Esophagus mucosa (tissue), 1 donor: ENCODE results near the gene CASTOR2. TPM values are rescaled to one million over a fixed set of nuclear protein-coding genes. Genes with fewer than 3 reads are reported as not detected.
A peak's percentile ranks its signal among the peaks of the same experiment; 100 is the strongest.
"Not testable (repeated sequence)": the region's sequence is repeated elsewhere in the genome, so short reads cannot be mapped to it uniquely, and the experiment has no call there.

Experiments
- ATAC-seq: fragments of 200-7000 bp; cut with Tn5 transposase; one replicate; pipeline ENCODE4 v1.9.1; 2020
- total RNA-seq: library from RNA; stranded (reverse); gene quantifications from one replicate; pipeline ENCODE4 v1.2.4, GENCODE V29; 2023
- donor health status: DM: yes; HTN: yes; CAD: no.

CASTOR2 gene
- 3.4 TPM for total RNA-seq

DNA sequence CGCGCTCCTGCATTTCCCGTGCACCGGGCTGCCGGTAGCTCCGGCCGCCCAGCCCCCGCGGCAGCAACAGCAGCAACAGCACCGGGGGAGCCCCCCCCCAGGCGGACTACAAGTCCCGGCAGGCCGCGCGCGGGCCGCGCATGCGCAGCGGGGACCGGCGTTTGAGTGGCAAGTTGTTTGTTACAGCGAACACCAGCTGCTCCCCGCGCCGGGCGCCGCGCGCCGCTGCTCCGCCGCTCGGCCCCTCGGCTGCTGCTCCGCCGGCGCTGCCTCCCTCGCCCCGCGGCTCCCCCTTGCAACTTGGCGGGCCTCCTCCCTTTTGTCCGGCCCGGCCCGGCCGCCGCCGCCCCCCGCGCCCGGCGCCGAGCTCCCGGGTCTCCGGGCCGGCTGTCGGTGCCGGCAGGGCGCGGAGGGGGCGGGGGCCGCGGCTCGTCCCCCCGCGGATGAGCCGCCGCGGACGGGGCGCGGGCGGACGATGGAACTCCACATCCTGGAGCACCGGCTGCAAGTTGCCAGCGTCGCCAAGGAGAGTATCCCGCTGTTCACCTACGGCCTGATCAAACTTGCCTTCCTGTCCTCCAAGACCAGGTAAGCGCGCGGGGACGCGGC, at the start of gene CASTOR2:
CASTOR2 (plus strand) TSS at position 195 of the 609 bp plus-strand sequence; CDS start at position 476, 281 bp downstream.
- peak; percentile 87 for ATAC-seq

DNA sequence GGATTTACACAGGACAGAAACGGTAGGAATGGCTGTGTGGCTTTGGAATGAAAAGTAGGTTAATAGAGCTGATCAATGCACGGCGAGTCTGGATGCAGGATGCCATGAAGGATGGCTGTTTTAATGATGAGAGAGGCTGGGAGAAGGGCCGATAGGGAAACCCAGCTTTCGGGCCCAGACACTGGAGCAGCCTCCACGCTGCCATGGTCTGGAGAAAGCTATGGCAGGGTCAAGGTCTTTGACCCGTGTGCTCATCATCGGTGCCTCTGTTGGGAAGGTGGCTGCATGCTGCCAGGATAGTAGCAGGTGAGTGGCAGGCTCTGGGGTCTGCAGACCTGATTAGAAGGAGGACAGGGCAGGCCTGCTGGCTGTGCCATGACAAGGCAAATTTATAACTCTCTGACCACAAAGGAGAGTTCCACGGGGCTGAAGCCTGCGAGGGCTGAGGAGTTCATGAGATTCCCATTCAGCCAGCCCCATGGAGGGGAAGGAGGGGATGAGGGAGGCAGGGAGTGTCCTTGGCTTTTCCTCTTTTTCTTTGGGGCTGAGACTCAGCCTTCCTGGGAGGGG, 42.1 kb upstream of the CASTOR2 start:
- ATAC-seq, result not testable (repeated sequence)

DNA sequence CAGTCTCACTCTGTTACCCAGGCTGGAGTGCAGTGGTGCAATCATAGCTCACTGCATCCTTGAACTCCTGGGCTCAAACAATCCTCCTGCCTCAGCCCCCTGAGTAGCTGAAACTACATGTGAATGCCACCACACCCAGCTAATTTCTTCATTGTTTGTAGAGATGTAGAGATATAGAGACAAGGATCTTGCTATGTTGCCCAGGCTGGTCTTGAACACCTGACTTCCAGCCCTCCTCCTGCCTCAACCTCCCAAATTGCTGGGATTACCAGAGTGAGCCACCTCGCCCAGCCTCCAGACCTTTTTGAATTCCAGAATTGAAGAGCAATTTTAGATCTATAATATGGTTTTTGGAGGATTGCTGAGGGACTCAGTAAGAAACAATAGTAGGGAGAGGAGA, 40.9 kb upstream of the CASTOR2 start:
- ATAC-seq, result not testable (repeated sequence)

DNA sequence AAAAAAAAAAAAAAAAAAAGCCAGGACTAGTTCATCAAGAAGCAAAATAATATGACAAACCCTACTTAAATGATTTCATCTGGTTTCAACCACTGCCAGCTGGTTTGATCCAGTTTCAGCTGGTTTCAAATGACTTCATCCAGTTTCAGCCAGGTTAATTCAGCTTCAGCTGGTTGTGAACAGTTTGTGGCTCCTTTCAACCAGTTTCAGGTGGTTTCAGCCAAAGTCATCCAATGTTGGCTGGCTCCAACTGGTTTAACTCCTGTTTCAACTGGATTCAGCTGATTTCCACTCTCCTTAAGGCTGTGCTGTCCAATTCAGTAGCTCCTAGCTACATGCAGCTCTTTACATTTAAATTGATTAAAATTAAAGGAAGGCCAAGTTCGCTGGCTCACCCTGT, 37.5 kb upstream of the CASTOR2 start:
- not testable (repeated sequence) for ATAC-seq

DNA sequence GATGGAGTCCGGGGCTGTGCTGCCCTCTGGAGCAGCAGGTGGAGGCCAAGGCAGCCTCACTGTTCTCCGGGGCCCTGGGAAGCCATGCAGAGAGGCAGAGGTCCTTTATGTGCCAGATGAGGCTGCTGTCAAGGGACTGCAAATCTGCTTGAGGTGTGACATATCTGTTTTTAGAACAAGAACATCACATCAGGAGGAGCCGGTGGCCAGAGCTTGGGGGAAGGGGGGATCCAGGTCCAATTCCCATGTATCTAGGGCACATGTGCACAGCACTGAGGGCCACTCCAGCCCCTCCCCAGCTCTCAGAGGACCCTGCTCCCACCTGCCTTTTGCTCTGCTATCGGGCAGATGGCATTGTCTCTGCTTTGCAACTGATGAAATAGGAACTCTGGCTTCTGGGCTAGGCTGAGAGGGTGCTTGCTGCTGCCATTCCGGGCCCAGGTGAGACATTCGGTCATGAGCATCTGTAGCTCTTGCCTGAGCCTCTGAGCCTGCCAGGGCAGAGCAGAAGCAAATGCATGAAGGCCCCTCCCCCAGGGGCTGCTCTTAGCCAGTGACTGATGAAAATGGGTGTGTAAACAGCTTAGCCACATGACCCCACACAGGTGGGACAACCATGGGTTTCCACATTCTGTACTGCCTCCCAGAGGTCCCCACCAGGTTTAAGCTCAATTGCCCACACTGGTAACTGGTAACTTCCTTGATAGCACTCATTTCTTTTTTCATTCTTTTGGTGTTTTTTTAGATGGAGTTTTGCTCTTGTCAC, 32.8 kb upstream of the CASTOR2 start:
- ATAC-seq, result not testable (repeated sequence)

DNA sequence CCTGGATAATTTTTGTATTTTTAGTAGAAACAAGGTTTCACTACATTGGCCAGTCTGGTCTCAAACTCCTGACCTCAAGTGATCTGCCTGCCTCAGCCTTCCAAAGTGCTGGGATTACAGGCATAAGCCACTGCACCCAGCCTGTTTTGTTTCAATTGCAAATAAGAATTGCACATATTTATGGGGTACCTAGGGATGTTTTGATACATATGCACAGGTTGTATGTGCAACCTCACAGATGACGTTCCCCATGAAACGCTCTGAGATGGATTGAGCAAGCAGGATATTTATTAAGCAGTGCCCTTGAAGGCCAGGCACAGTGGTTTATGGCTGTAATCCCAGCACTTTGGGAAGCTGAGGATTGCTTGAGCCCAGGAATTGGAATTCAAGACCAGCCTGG, 25.1 kb upstream of the CASTOR2 start:
- not testable (repeated sequence) for ATAC-seq

DNA sequence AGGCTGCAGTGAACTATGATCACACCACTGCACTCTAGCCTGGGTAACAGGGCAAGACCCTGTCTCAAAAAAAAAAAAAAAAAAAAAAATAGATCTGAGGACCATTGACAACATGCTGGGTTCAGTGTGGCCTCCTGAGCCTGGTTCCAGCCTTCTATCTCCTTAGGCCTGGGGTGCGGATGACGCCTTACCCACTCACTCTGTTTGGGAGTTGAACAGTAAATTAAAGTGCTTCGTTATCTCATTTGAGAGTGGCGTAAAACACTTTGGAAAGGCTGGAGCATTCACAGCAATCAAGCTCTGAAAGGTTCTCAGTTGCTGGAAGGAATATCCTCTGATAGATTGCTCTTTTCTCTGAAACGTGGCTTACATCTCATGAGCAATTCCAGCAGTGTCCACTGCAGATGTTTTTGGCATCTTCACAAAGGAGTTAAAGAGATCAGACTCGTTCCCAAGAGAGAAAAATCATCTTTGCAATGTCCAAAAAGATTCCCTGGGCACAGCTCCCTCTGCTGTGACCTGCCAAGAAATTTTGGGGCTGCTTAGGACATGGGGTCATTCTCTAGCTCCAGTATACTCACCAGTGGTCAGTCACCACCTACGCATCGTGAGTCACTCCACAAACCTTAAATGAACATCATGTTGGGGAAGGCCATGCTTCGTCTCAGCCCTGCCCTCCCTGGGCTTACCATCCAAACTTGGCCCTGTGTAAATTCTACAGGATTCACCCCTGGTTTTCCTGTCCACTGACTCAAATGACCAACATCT, 23.0 kb upstream of the CASTOR2 start:
- ATAC-seq, result not testable (repeated sequence)

DNA sequence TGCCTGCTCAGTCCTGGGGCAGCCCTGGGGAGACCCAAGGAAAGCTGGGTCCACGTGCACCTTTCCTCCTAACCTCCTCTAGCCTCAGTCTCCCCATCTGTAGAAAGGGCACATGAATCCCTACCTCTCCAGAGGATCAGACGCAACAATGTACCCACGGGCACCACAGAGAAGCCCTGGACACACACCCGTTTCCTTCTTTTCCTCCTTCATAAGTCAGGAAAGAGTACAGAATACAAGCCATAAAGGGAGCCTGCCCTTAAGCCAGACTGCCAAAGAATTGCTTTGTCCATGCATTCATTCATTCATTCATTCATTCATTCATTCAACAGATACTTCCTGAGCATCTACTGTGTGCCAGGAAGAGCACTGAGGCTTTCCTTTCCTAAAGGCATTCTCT, 20.6 kb upstream of the CASTOR2 start:
- not testable (repeated sequence) for ATAC-seq

DNA sequence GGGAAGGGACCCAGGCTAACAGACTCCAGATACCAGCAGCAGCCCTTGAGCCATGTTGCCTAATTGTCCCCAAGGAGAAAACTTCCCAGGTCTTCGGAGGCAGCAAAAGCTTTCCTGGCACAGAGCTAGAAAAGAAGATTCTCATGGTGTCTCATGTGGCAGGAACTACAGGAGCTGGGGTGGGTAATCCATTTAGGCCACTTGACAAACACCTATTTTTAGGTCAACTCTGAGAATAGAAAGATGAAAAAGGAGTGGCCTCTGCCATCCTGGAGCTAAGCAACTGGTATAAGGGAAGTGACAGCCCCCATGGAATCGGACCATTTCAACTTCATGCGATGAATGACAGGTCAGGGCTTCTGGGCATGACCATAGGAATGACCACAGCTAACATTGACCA, 16.8 kb upstream of the CASTOR2 start:
- ATAC-seq, result not testable (repeated sequence)

DNA sequence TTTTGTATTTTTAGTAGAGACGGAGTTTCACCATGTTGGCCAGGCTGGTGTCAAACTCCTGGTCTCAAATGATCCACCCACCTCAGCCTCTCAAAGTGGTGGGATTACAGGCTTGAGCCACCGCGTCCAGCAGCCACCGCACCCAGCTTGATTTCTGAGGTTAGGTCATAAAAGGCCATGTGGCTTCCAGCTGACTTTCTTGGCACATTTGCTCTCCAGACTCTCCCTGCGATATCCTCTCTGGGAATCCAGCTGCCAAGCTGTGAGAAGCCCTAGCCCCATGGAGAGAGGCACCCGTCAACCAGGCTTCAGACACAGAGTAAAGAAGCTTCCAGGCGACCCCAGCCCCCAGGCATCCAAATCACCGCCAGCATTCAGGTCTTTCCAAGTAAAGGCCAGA, 10.7 kb upstream of the CASTOR2 start:
- ATAC-seq, result not testable (repeated sequence)

DNA sequence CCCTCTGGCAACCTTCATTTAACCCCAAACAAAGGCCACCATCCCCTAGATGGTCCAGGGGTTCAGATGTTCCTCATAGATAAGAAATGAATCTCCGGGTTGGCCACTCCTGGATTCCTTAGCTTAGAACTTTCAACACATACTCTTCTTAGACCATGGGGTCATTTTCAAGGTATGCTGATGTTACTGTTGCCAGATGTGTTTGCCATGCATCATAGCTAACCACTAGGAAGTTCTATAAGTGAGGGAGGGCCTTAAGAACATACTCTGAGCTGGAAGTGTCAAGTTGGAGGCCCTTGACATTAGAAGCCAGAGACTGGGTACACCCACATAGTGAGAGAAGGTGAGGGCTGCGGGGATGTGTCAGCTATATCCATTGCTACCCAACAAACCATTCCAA, 6.2 kb upstream of the CASTOR2 start:
- ATAC-seq, result not testable (repeated sequence)

DNA sequence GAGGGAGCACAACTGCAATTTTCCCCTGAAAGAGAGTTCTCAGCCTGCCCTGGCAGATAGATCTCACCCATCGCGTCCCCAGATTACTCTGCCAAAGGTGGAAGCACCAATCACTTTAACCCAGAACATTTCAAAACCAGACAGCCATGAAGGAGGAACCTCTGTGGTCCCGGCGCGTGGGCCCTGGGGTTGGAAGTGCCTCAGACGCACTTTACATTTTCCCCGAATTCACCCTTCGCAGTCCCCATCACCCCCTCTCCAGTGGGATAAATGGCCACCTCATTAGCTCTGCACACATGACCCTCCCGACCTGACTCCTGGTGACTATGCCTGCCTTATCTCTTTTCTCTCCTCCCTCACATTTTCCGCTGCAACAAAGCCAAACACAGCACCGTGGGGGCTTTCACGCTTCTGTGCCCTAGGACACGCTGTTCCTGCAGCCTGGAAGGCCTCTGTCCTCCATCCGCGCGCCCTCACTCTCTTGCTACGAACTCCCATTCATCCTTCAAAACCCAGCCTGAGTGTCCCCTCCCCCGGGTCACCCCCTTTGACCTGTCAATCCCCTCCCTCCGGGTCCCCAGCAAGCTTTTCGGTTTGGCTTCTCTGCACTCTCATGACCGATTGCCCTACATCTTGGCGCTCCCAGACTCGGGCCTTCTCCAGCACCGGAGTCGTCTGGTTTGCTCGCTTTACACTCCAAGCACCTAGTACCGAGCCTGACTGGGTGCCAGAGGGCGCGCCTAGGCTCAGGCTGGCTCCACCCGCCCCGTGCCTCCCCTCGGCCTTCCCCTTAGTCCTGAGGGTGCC, 598 bp upstream of the CASTOR2 start:
- ATAC-seq, result peak; percentile 81

DNA sequence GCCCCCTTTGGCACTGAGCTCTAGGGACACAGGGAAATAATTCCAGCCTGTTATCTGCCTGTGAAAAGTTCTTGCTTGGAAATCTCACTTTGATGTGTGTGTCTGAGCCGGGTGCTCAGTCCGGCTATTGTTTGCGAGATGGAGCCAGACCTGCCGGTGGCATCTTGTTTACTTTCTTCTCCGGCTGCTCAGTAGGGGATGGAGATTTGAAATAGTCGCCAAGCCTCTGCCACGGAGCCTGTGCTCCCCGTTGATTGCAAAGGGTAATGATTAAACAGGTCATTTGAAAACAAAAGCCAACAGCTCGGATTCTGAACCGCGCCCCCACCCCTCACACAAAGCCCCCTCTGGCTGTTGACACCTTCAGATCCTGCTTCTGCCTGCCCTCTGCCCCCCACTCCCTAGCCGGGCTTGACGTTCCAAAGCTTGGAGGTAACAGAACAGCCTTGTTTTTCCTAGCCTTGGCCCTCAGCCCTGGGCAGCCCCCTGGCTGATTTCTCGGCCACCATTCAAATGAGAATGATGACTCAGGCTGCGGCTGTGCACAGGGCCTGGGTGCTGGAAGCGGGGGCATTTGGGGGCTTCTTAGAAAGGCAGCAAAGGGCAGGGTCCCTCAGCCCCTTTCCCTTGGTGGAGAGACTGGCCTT, 1.8 kb downstream of the CASTOR2 start:
- ATAC-seq, result not testable (repeated sequence)

DNA sequence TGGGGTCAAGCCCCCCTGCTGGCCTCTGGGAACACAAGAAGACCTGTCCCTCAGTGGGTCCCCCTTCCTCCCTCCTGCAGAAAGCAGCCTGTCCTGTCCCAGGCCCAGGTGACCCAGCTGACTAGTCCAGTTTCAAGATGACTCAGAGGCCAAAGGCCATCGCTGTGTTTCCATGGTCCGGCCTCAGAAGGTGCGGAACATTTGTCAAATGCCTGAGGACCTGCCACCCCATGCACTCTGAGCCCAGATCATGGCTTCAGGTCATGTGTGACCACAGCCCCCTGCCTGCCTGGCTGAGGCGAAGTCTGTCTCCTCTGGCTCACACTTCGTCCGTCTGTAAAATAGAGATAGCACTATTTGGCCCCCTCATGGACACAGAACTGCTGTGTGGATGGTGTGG, 2.4 kb downstream of the CASTOR2 start:
- ATAC-seq, result not testable (repeated sequence)

DNA sequence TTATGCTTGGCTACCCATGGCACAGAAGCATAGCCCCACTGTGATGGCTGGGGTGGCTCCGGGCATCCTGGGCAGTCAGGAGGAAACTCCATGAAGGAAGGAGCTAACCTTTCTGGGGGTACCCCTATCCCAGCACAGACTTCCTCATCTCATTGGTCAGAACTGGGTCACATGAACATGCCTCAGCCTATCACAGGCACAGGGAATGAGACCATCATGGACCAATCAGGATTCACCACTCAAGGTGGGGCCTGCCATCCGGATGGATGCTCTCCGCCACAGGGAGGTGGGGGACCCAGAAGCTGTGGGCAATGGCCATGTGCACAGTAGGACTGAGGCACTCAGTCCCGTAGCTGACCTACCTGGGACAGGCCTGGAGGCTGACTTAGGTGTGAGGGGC, 6.9 kb downstream of the CASTOR2 start:
- ATAC-seq, result peak; percentile 22

DNA sequence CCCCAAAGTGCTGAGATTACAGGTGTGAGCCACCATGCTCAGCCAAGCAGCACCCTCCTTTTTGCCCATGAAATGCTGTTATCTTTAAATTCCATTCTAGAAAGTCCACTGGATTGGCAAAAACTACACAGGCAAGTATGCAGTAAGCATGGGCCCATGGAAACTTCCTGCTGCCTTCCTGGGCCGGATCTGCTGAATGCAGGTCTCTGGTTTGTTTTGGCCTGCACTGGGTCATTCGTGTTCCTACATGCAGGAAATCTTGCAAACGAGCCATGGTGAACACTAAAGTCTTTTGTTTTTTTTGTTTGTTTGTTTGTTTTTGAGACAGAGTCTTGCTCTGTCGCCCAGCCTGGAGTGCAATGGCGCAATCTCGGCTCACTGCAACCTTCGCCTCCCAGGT, 7.9 kb downstream of the CASTOR2 start:
- peak; percentile 67 for ATAC-seq

DNA sequence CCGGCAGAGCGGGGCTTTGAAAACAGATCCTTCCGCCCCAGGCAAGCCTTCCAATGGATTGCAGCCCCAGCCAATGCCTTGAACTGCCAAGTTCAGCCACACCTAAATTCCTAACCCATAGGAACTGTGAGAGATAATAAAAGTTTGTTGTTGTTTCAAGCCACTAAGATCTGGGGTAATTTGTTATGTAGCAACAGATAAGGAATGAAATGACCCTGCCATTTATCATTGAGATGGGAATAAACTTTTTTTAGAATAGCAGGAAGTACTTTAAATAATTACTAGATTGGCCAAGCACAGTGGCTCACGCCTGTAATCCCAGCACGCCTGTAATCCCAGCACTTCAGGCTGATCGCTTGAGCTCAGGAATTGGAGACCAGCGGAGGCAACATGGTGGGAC, 11.5 kb downstream of the CASTOR2 start:
- ATAC-seq, result not testable (repeated sequence)

DNA sequence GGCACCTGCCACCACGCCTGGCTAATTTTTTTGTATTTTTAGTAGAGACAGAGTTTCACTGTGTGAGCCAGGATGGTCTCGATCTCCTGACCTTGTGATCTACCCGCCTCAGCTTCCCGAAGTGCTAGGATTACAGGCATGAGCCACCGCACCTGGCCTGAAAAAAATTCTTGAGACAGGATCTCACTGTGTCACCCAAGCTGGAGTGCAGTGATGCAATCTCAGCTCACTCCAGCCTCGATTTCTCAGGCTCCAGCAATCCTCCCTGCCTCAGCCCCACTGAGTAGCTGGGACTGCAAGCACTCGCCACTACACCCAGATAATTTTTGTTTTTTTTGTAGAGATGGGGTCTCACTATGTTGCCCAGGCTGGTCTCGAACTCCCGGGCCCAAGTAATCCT, 13.0 kb downstream of the CASTOR2 start:
- not testable (repeated sequence) for ATAC-seq

DNA sequence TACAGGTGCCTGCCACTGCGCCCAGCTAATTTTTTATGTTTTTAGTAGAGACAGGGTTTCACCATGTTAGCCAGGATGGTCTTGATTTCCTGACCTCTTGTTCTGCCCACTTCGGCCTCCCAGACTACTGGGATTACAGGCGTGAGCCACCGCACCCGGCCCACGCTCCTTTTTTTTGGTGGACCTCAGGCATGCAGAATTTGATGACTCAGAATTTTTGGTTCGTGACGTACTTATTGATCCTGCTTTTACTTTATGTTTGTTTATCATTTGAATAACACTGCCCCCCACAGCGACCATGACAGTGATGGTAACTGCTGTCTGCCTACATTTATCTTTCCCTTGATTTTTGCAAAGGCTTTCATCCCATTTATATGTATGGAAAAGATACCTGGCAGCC, 23.9 kb downstream of the CASTOR2 start:
- ATAC-seq, result not testable (repeated sequence)

DNA sequence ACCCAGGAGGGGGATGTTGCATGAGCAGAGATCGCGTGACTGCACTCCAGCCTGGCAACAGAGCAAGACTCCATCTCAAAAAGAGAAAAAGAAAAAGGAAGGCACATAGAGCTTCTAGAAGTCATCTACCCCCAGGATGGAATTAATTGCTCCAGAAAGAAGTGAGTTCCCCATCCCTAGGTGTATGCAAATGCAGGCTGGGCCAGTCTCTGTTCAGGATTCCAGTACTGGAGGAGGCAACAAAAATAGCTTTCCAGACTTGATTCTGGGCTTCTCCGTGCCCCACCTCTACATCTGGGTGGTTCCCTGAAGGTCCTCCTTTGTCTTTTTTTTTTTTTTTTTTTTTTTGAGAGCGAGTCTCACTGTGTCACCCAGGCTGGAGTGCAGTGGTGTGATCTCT, 28.6 kb downstream of the CASTOR2 start:
- no peak for ATAC-seq

DNA sequence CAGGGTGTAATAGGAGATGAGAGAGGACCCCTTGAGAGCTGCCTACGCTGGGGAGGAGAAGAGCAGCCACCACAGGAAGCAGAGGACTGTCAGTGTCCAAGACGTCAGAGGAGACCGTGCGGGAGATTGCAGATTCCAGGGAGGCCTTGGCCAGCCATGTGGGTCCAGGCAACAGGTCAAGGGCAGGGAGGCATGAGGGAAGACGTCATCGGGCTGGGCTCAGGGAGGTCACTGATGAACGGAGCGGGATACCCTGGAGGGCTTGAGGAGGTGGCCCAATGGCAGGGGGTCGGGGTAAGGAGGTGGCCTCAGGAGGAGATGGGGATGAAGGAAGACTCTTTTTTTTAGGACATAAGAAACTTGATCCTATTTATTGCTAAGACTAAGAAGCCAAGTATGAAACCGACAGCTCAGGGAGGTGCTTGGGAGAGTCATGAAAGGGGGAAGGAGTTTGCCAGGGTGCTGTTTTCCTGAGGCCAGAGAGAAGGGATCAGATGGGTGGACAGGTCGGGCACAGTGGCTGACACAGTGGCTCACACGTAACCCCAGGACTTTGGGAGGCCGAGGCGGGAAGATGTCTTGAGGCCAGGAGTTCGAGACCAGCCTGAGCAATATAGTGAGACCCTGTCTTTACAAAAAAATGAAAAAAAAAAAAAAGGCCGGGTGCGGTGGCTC, 30.5 kb downstream of the CASTOR2 start:
- ATAC-seq, result not testable (repeated sequence)
